NCI-H1930 (cell line): ENCODE data around the gene TBXT.
"Not testable (repeated sequence)": the region's sequence is repeated elsewhere in the genome, so short reads cannot be mapped to it uniquely, and the experiment has no call there.

Source experiments
- DNase-seq, 2 experiments: peaks; one replicate each; lab custom pipeline; 2025; lab: John Stamatoyannopoulos, UW

The TBXT gene

GRCh38 chr6:166167801-166168615, at the start of gene TBXT:
TBXT (minus strand) TSS chr6:166167851; CDS start chr6:166167591, 260 bp downstream.
- no peak for DNase-seq

- no peak for DNase-seq
Measured at GRCh38 chr6:166207284-166207561, 39.6 kb upstream of the TBXT start.

- no peak for DNase-seq
Measured at GRCh38 chr6:166206510-166207283, 39.0 kb upstream of the TBXT start.

- no peak for DNase-seq
Measured at GRCh38 chr6:166206066-166206465, 38.4 kb upstream of the TBXT start.

- DNase-seq, result no peak
Measured at GRCh38 chr6:166204852-166205650, 37.4 kb upstream of the TBXT start.

- DNase-seq, result no peak
Measured at GRCh38 chr6:166203641-166204222, 36.1 kb upstream of the TBXT start.

GRCh38 chr6:166203003-166203640, 35.5 kb upstream of the TBXT start:
- no peak for DNase-seq

GRCh38 chr6:166202321-166202733, 34.7 kb upstream of the TBXT start:
- no peak for DNase-seq

- no peak for DNase-seq
Measured at GRCh38 chr6:166201878-166202277, 34.2 kb upstream of the TBXT start.

- DNase-seq, result no peak
Measured at GRCh38 chr6:166197361-166197760, 29.7 kb upstream of the TBXT start.

GRCh38 chr6:166195860-166196238, 28.2 kb upstream of the TBXT start:
- DNase-seq, result no peak

- no peak for DNase-seq
Measured at GRCh38 chr6:166194914-166195859, 27.5 kb upstream of the TBXT start.

- no peak for DNase-seq
Measured at GRCh38 chr6:166192557-166192956, 24.9 kb upstream of the TBXT start.

GRCh38 chr6:166192136-166192535, 24.5 kb upstream of the TBXT start:
- no peak for DNase-seq

- no peak for DNase-seq
Measured at GRCh38 chr6:166179704-166180103, 12.1 kb upstream of the TBXT start.

GRCh38 chr6:166176106-166176505, 8.5 kb upstream of the TBXT start:
- DNase-seq, result no peak

GRCh38 chr6:166175093-166175492, 7.4 kb upstream of the TBXT start:
- DNase-seq, result not testable (repeated sequence)

- DNase-seq, result no peak
Measured at GRCh38 chr6:166174031-166174430, 6.4 kb upstream of the TBXT start.

- no peak for DNase-seq
Measured at GRCh38 chr6:166173281-166173951, 5.8 kb upstream of the TBXT start.

GRCh38 chr6:166172546-166172945, 4.9 kb upstream of the TBXT start:
- no peak for DNase-seq
